Uterus (tissue), 2 donors: Measurements from ENCODE around the gene DOCK7.

ENCODE experiments used
- CTCF ChIP-seq, 4 experiments: fragments of 200-600 bp in 2 of 4; fragments of 450-650 bp in 2 of 4; sonication (generic) in 2 of 4; IDR thresholded peaks; one replicate each; pipeline ENCODE4 v1.5.1; 2016 to 2019; ENCODE audit warnings: antibody characterized with exemption in 4 of 4, mild to moderate bottlenecking in 2 of 4, moderate library complexity in 1 of 4
- POLR2A ChIP-seq, 2 donors: fragments of 450-650 bp; IDR thresholded peaks; one replicate each; pipeline ENCODE4 v1.6.1; 2016; ENCODE audit warnings: antibody characterized with exemption in 2 of 2, mild to moderate bottlenecking in 1 of 2, moderate library complexity in 1 of 2

GRCh38 chr1:62536865-62537264 lies 151.3 kb downstream of the DOCK7 start:
- TF ChIP-seq CTCF (IDR thresholded peaks at IDR 0.05) (no peak), POLR2A (IDR thresholded peaks at IDR 0.05) (no peak)
